Measurements from ENCODE around the gene PIGH. TPM values are rescaled to one million over a fixed set of nuclear protein-coding genes. Genes with fewer than 3 reads are reported as not detected.

PIGH gene
- polyA plus RNA-seq, 2 of the 4 experiments (the other 2 are of a cell fraction): 21.1 to 37.2 TPM

DNA sequence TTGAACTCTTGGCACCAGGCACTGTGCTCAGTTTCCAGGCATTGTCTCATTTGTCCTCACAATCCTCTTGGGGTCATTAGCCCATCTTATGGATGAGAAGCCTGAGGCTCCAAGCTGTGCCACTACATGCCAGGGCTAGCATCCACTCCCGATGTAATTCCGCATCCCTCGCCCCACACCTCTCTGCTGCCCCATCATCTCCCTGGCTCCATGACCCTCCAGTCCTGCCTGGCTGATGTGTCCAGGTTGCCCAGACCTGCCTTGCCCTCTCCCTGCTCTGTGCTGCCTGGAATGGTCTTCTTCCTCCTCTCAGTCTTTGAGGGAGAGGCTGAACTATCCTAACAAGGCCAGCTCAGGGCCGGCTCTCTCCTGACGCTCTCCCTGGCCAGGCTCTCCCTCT is 27.5 kb downstream of the PIGH start:
- Histone ChIP-seq H3K4me2 (no peak overlapping the region), H3K27ac (no peak overlapping the region), H3K9me3 (no peaks in the 10 kb centered on the region), H3K4me1 (no peaks in the 10 kb centered on the region), H3K4me3 (no peak overlapping the region)
- TF ChIP-seq, protein P1, sequence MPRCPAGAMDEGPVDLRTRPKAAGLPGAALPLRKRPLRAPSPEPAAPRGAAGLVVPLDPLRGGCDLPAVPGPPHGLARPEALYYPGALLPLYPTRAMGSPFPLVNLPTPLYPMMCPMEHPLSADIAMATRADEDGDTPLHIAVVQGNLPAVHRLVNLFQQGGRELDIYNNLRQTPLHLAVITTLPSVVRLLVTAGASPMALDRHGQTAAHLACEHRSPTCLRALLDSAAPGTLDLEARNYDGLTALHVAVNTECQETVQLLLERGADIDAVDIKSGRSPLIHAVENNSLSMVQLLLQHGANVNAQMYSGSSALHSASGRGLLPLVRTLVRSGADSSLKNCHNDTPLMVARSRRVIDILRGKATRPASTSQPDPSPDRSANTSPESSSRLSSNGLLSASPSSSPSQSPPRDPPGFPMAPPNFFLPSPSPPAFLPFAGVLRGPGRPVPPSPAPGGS (IDR thresholded peaks at IDR 0.05): no peak
- TF ChIP-seq ZNF302 (CRISPR knock-in tag; IDR thresholded peaks at IDR 0.05): no peak
- TF ChIP-seq JUNB (IDR thresholded peaks at IDR 0.05): no peak
- no peak for TF ChIP-seq CBX2 (IDR thresholded peaks at IDR 0.05; ENCODE audit: borderline replicate concordance, low read depth)
- no peak for TF ChIP-seq USF2 (IDR thresholded peaks at IDR 0.05)
- no peak for TF ChIP-seq FOSB (CRISPR knock-in tag; IDR thresholded peaks at IDR 0.05)
- TF ChIP-seq JUN (IDR thresholded peaks at IDR 0.05): no peak
- TF ChIP-seq, protein P2, sequence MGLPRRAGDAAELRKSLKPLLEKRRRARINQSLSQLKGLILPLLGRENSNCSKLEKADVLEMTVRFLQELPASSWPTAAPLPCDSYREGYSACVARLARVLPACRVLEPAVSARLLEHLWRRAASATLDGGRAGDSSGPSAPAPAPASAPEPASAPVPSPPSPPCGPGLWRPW (IDR thresholded peaks at IDR 0.05): no peak
- no peak for TF ChIP-seq CHD2 (IDR thresholded peaks at IDR 0.05; ENCODE audit: low read length, partially characterized antibody)
- TF ChIP-seq HEYL (CRISPR knock-in tag; IDR thresholded peaks at IDR 0.05): no peak
- no peak for TF ChIP-seq ESRRA (IDR thresholded peaks at IDR 0.05; ENCODE audit: borderline replicate concordance, low read length)
- TF ChIP-seq, protein P3, sequence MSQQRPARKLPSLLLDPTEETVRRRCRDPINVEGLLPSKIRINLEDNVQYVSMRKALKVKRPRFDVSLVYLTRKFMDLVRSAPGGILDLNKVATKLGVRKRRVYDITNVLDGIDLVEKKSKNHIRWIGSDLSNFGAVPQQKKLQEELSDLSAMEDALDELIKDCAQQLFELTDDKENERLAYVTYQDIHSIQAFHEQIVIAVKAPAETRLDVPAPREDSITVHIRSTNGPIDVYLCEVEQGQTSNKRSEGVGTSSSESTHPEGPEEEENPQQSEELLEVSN (IDR thresholded peaks at IDR 0.05; ENCODE audit: borderline replicate concordance, low read depth): no peak
- no peak for TF ChIP-seq HDAC2 (IDR thresholded peaks at IDR 0.05)
- TF ChIP-seq MAZ (IDR thresholded peaks at IDR 0.05; ENCODE audit: borderline replicate concordance, low read depth, low read length): no peak
- TF ChIP-seq GATA3 (IDR thresholded peaks at IDR 0.05; ENCODE audit: borderline replicate concordance): no peak
- TF ChIP-seq CTCF (IDR thresholded peaks at IDR 0.05): no peak
- no peak for TF ChIP-seq KDM5A (IDR thresholded peaks at IDR 0.05)
- TF ChIP-seq EHF (CRISPR knock-in tag; IDR thresholded peaks at IDR 0.05): no peak
- TF ChIP-seq HOXA7 (CRISPR knock-in tag; IDR thresholded peaks at IDR 0.05): no peak
- no peak for TF ChIP-seq PHF8 (IDR thresholded peaks at IDR 0.05; ENCODE audit: borderline replicate concordance, low read depth)
- WGBS (ENCODE audit: missing lambda C conversion rate): 100% methylated on average over 5 of the region's 5 CpGs
- DNase-seq (ENCODE audit: low read depth in 1 of 2, low spot score in 1 of 2) (no peak), FAIRE-seq (no peak), ATAC-seq (no peak)
- CTCF ChIA-PET: interaction anchor here (1.2 to 31.9 kb wide), 14 partner anchors 9 to 149 kb away, joined by 3 to 517 read pairs (median 13); partner anchors contain the start of gene PLEKHH1
- POLR2A ChIA-PET: no interaction called here

- no peaks in the 10 kb centered on the region for H3K4me1 ChIP-seq
- H3K4me2 ChIP-seq: no peak overlapping the region
- CTCF ChIA-PET: interaction anchor here (0.6 to 31.9 kb wide), 45 partner anchors 10 to 1212 kb away, joined by 3 to 517 read pairs (median 4); partner anchors contain the start of gene PLEKHH1
- 84% methylated on average over 8 of the region's 19 CpGs for WGBS (ENCODE audit: missing lambda C conversion rate)
- H3K9me3 ChIP-seq: no peaks in the 10 kb centered on the region
- ATAC-seq: no peak
- no peak for FAIRE-seq
- POLR2A ChIA-PET: no interaction called here
- TF ChIP-seq CBX2 (IDR thresholded peaks at IDR 0.05; ENCODE audit: borderline replicate concordance, low read depth) (no peak), FOSB (CRISPR knock-in tag; IDR thresholded peaks at IDR 0.05) (no peak), POLR2AphosphoS2 (conservative IDR thresholded peaks at IDR 0.05; ENCODE audit: low read length) (no peak), ZSCAN20 (CRISPR knock-in tag; IDR thresholded peaks at IDR 0.05) (no peak), EHMT2 (IDR thresholded peaks at IDR 0.05; ENCODE audit: low read depth) (no peak), MAZ (IDR thresholded peaks at IDR 0.05; ENCODE audit: borderline replicate concordance, low read depth, low read length) (no peak), HOXB5 (CRISPR knock-in tag; IDR thresholded peaks at IDR 0.05) (no peak)
- TF ChIP-seq, protein P4, sequence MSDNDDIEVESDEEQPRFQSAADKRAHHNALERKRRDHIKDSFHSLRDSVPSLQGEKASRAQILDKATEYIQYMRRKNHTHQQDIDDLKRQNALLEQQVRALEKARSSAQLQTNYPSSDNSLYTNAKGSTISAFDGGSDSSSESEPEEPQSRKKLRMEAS (IDR thresholded peaks at IDR 0.05): no peak
- TF ChIP-seq, protein P5, sequence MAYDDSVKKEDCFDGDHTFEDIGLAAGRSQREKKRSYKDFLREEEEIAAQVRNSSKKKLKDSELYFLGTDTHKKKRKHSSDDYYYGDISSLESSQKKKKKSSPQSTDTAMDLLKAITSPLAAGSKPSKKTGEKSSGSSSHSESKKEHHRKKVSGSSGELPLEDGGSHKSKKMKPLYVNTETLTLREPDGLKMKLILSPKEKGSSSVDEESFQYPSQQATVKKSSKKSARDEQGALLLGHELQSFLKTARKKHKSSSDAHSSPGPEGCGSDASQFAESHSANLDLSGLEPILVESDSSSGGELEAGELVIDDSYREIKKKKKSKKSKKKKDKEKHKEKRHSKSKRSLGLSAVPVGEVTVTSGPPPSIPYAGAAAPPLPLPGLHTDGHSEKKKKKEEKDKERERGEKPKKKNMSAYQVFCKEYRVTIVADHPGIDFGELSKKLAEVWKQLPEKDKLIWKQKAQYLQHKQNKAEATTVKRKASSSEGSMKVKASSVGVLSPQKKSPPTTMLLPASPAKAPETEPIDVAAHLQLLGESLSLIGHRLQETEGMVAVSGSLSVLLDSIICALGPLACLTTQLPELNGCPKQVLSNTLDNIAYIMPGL (CRISPR knock-in tag; IDR thresholded peaks at IDR 0.05; ENCODE audit: borderline replicate concordance): no peak
- no peak for DNase-seq (ENCODE audit: low read depth in 1 of 2, low spot score in 1 of 2)
- no peak overlapping the region for H3K27ac ChIP-seq
- H3K4me3 ChIP-seq: no peak overlapping the region
Measured at GRCh38 chr14:67571991-67572323, 28.1 kb downstream of the PIGH start.
